Endodermal cell (in vitro differentiated cells): ENCODE results near the gene HSPA4L. TPM values are rescaled to one million over a fixed set of nuclear protein-coding genes. Genes with fewer than 3 reads are reported as not detected.

ENCODE experiments used
- DNase-seq: peaks from one replicate; pipeline ENCODE4 v3.0.0-alpha.2; 2017
- H3K27ac ChIP-seq: 2 replicates; pipeline ENCODE4 v1.5.1; 2013; ENCODE audit warnings: mild to moderate bottlenecking, low read depth, low read length, moderate library complexity
- H3K27me3 ChIP-seq: 2 replicates; pipeline ENCODE4 v1.6.1; 2013; ENCODE audit warnings: mild to moderate bottlenecking, low read length, moderate library complexity; ENCODE audit not compliant: insufficient read depth, control insufficient read depth, poor library complexity, severe bottlenecking
- H3K36me3 ChIP-seq: 2 replicates; pipeline ENCODE4 v1.7.0; 2013; ENCODE audit warnings: mild to moderate bottlenecking, low read length, moderate library complexity; ENCODE audit not compliant: control insufficient read depth, insufficient read depth
- H3K4me1 ChIP-seq: one replicate; pipeline ENCODE4 v1.7.0; 2013; ENCODE audit warnings: low read length; ENCODE audit not compliant: control insufficient read depth, insufficient read depth
- H3K4me3 ChIP-seq: 2 replicates; pipeline ENCODE4 v1.5.1; 2013; ENCODE audit warnings: mild to moderate bottlenecking, low read length, moderate library complexity
- H3K9ac ChIP-seq: 2 replicates; pipeline ENCODE4 v1.6.1; 2013; ENCODE audit warnings: mild to moderate bottlenecking, low read length, moderate library complexity; ENCODE audit not compliant: poor library complexity, severe bottlenecking; ENCODE audit errors: extremely low read depth
- H3K9me3 ChIP-seq: 2 replicates; pipeline ENCODE4 v1.6.1; 2013; ENCODE audit warnings: mild to moderate bottlenecking, low read length, moderate library complexity; ENCODE audit not compliant: control insufficient read depth
- H3K27ac Mint-ChIP-seq: 2 replicates; pipeline ENCODE4 v1.8.0; 2020; ENCODE audit warnings: mixed read lengths
- H3K27me3 Mint-ChIP-seq: 2 replicates; pipeline ENCODE4 v1.8.0; 2021; ENCODE audit warnings: mild to moderate bottlenecking, mixed read lengths; ENCODE audit not compliant: insufficient read depth
- H3K36me3 Mint-ChIP-seq: 2 replicates; pipeline ENCODE4 v1.8.0; 2020; ENCODE audit warnings: low read depth, mixed read lengths
- H3K4me1 Mint-ChIP-seq: 2 replicates; pipeline ENCODE4 v1.8.0; 2020; ENCODE audit warnings: mixed read lengths
- H3K4me3 Mint-ChIP-seq: 2 replicates; pipeline ENCODE4 v1.8.0; 2020; ENCODE audit warnings: mild to moderate bottlenecking, moderate library complexity, mixed read lengths
- H3K9me3 Mint-ChIP-seq: 2 replicates; pipeline ENCODE4 v1.8.0; 2020; ENCODE audit warnings: mild to moderate bottlenecking, mixed read lengths
- CTCF ChIP-seq: fragments of 200-600 bp; sonication (generic); conservative IDR thresholded peaks from 2 replicates; pipeline ENCODE4 v1.5.0; 2021; ENCODE audit warnings: antibody characterized with exemption, mild to moderate bottlenecking
- WGBS, 2 experiments: methylation state at CpG; one replicate each; pipeline versions ENCODE4 v1.1.5 to v1.1.7; 2013; ENCODE audit warnings: missing lambda C conversion rate in 2 of 2, mixed read lengths in 1 of 2; ENCODE audit not compliant: insufficient coverage in 1 of 2, insufficient read length in 1 of 2; 5-methylcytosine and 5-hydroxymethylcytosine counted together
- total RNA-seq, 2 donors: library from RNA; stranded (reverse); fragmentation: NEBNext Ultra II Directional in 1 of 2; extraction: Animal tissue kit (Norgen Biotek cat#: 25700) in 1 of 2; gene quantifications; 2 replicates in 1 of 2; 3 replicates in 1 of 2; pipeline ENCODE4 v1.2.1, GENCODE V29; 2021

The HSPA4L gene
- total RNA-seq, 2 donors from 2014 or later = 2.0 to 6.2 TPM

- peaks cover 37% of the 10 kb centered on the region for H3K36me3 ChIP-seq
- peak overlapping the region; percentile 94 for H3K9ac ChIP-seq
- peak overlapping the region; percentile 90 for H3K4me3 ChIP-seq
- no peaks in the 10 kb centered on the region for H3K9me3 Mint-ChIP-seq
- DNase-seq = no peak
- peak overlapping the region; percentile 100 for H3K27ac Mint-ChIP-seq
- H3K27me3 Mint-ChIP-seq = no peaks in the 10 kb centered on the region
- H3K36me3 Mint-ChIP-seq = peaks cover 22% of the 10 kb centered on the region
- TF ChIP-seq CTCF = no peak
- H3K4me1 Mint-ChIP-seq = peaks cover 6% of the 10 kb centered on the region
- no peaks in the 10 kb centered on the region for H3K9me3 ChIP-seq
- 0 to 1% methylated on average over 4 to 7 of the region's 7 CpGs for WGBS, 2 experiments
- H3K27ac ChIP-seq = no peak overlapping the region
- peak overlapping the region; percentile 100 for H3K4me3 Mint-ChIP-seq
- H3K4me1 ChIP-seq = no peaks in the 10 kb centered on the region
- no peaks in the 10 kb centered on the region for H3K27me3 ChIP-seq
Observed at GRCh38 chr4:127881563-127881864, 99.4 kb downstream of the HSPA4L start.

- Mint-ChIP-seq H3K27ac (no peak overlapping the region), H3K27me3 (no peaks in the 10 kb centered on the region), H3K4me3 (no peak overlapping the region), H3K4me1 (peaks cover 2% of the 10 kb centered on the region), H3K9me3 (no peaks in the 10 kb centered on the region), H3K36me3 (peaks cover 55% of the 10 kb centered on the region)
- Histone ChIP-seq H3K4me1 (no peaks in the 10 kb centered on the region), H3K4me3 (no peak overlapping the region), H3K9me3 (peaks cover 22% of the 10 kb centered on the region), H3K9ac (no peak overlapping the region), H3K27me3 (no peaks in the 10 kb centered on the region), H3K27ac (no peak overlapping the region), H3K36me3 (peaks cover 90% of the 10 kb centered on the region)
- WGBS, 2 experiments = no CpG with 5 or more reads among the region's 1 CpG
- no peak for TF ChIP-seq CTCF
- no peak for DNase-seq
Observed at GRCh38 chr4:127888559-127888958, 106.4 kb downstream of the HSPA4L start.

GRCh38 chr4:127889903-127890302 is 107.8 kb downstream of the HSPA4L start:
- H3K27ac Mint-ChIP-seq = no peak overlapping the region
- H3K36me3 ChIP-seq = peaks cover 89% of the 10 kb centered on the region
- 93 to 100% methylated on average over 1 to 3 of the region's 3 CpGs for WGBS, 2 experiments
- H3K4me1 Mint-ChIP-seq = peaks cover 2% of the 10 kb centered on the region
- no peak for TF ChIP-seq CTCF
- no peak overlapping the region for H3K4me3 Mint-ChIP-seq
- no peak overlapping the region for H3K27ac ChIP-seq
- H3K9me3 Mint-ChIP-seq = no peaks in the 10 kb centered on the region
- H3K9ac ChIP-seq = no peak overlapping the region
- H3K4me3 ChIP-seq = no peak overlapping the region
- peaks cover 55% of the 10 kb centered on the region for H3K36me3 Mint-ChIP-seq
- H3K9me3 ChIP-seq = peaks cover 22% of the 10 kb centered on the region
- no peaks in the 10 kb centered on the region for H3K27me3 Mint-ChIP-seq
- DNase-seq = no peak
- no peaks in the 10 kb centered on the region for H3K4me1 ChIP-seq
- H3K27me3 ChIP-seq = no peaks in the 10 kb centered on the region

Other genes starting within 250 kb of the HSPA4L start
- gene INTU, start 149.4 kb upstream of the HSPA4L start, total RNA-seq = 10 to 100 TPM; 20.5 to 31.3 TPM
- not detected for gene SLC25A31, start 51.9 kb upstream of the HSPA4L start, total RNA-seq
- 10 to 100 TPM; 28.7 to 31.3 TPM for gene PLK4, start 98.6 kb downstream of the HSPA4L start, total RNA-seq
- gene MFSD8, start 182.9 kb downstream of the HSPA4L start, total RNA-seq = 10 to 100 TPM; 23.8 to 25.2 TPM
- 10 to 100 TPM; 17.1 to 18.5 TPM for gene ABHD18, start 183.1 kb downstream of the HSPA4L start, total RNA-seq